Measurements from ENCODE around the gene INSC.

GRCh38 chr11:15192005-15192556 lies 77.4 kb downstream of the INSC start:
- TF ChIP-seq POLR2A (IDR thresholded peaks at IDR 0.05; ENCODE audit: low read depth, low read length) = no peak
- TF ChIP-seq SPI1 (IDR thresholded peaks at IDR 0.05; ENCODE audit: low read depth, low read length) = no peak
- TF ChIP-seq POLR2AphosphoS5 (IDR thresholded peaks at IDR 0.05; ENCODE audit: low read depth, low read length) = no peak
- TF ChIP-seq TAF1 (IDR thresholded peaks at IDR 0.05; ENCODE audit: low read depth, low read length) = no peak
- TF ChIP-seq POU2F2 (IDR thresholded peaks at IDR 0.05; ENCODE audit: low read depth, low read length) = no peak
- no peak for TF ChIP-seq PAX5 (IDR thresholded peaks at IDR 0.05; ENCODE audit: insufficient read depth, low read length, severe bottlenecking)

Measured in GM12891 (cell line).